GM19240 (cell line): ENCODE data around the gene SMIM23.
"Not testable (repeated sequence)": the region's sequence is repeated elsewhere in the genome, so short reads cannot be mapped to it uniquely, and the experiment has no call there.

Source experiments
- DNase-seq: peaks from one replicate; pipeline ENCODE4 v3.0.0; 2011; ENCODE audit warnings: low spot score; ENCODE audit not compliant: insufficient read length

The SMIM23 gene

GRCh38 chr5:171773106-171773505 is 12.5 kb upstream of the SMIM23 start:
- no peak for DNase-seq

GRCh38 chr5:171774418-171774817 is 11.2 kb upstream of the SMIM23 start:
- DNase-seq, result no peak

- no peak for DNase-seq
Observed at GRCh38 chr5:171776213-171776612, 9.4 kb upstream of the SMIM23 start.

- no peak for DNase-seq
Observed at GRCh38 chr5:171776770-171777759, 8.6 kb upstream of the SMIM23 start.

- DNase-seq, result not testable (repeated sequence)
Observed at GRCh38 chr5:171781744-171782143, 3.9 kb upstream of the SMIM23 start.

- no peak for DNase-seq
Observed at GRCh38 chr5:171782332-171782966, 3.2 kb upstream of the SMIM23 start.

- DNase-seq, result no peak
Observed at GRCh38 chr5:171783051-171783450, 2.6 kb upstream of the SMIM23 start.

- DNase-seq, result no peak
Observed at GRCh38 chr5:171789353-171789752, 3.7 kb downstream of the SMIM23 start.

GRCh38 chr5:171790408-171790807 is 4.8 kb downstream of the SMIM23 start:
- DNase-seq, result no peak

GRCh38 chr5:171794470-171794960 is 8.9 kb downstream of the SMIM23 start:
- no peak for DNase-seq

GRCh38 chr5:171795381-171795780 is 9.8 kb downstream of the SMIM23 start:
- DNase-seq, result no peak

GRCh38 chr5:171796436-171796835 is 10.8 kb downstream of the SMIM23 start:
- no peak for DNase-seq

- DNase-seq, result no peak
Observed at GRCh38 chr5:171797543-171797942, 11.9 kb downstream of the SMIM23 start.

- DNase-seq, result no peak
Observed at GRCh38 chr5:171798418-171798817, 12.8 kb downstream of the SMIM23 start.

- DNase-seq, result no peak
Observed at GRCh38 chr5:171801839-171802238, 16.2 kb downstream of the SMIM23 start.

GRCh38 chr5:171805746-171806145 is 20.1 kb downstream of the SMIM23 start:
- DNase-seq, result no peak

- no peak for DNase-seq
Observed at GRCh38 chr5:171806976-171807747, 21.5 kb downstream of the SMIM23 start.

GRCh38 chr5:171808453-171808852 is 22.8 kb downstream of the SMIM23 start:
- no peak for DNase-seq

GRCh38 chr5:171808951-171809350 is 23.3 kb downstream of the SMIM23 start:
- DNase-seq, result no peak

GRCh38 chr5:171810227-171810626 is 24.6 kb downstream of the SMIM23 start:
- no peak for DNase-seq

- DNase-seq, result no peak
Observed at GRCh38 chr5:171813270-171813669, 27.7 kb downstream of the SMIM23 start.
